Lower leg skin (tissue), 3 donors: ENCODE measurements around the gene DDX1.

Experiments
- CTCF ChIP-seq, 3 donors: fragments of 450-650 bp; IDR thresholded peaks; one replicate each; pipeline ENCODE4 v1.5.1; 2016; ENCODE audit warnings: antibody characterized with exemption in 3 of 3, mild to moderate bottlenecking in 3 of 3, moderate library complexity in 2 of 3
- POLR2A ChIP-seq, 2 donors: fragments of 450-650 bp; IDR thresholded peaks; one replicate each; pipeline ENCODE4 v1.6.1; 2016 to 2017; ENCODE audit warnings: antibody characterized with exemption in 2 of 2, mild to moderate bottlenecking in 1 of 2, moderate library complexity in 1 of 2

- TF ChIP-seq POLR2A (IDR thresholded peaks at IDR 0.05) (no peak), CTCF (IDR thresholded peaks at IDR 0.05) (no peak)
Measured at GRCh38 chr2:15630978-15631719, 39.5 kb downstream of the DDX1 start.
